Measurements from ENCODE around the gene SECTM1. TPM values are rescaled to one million over a fixed set of nuclear protein-coding genes. Genes with fewer than 3 reads are reported as not detected.

The SECTM1 gene
- total RNA-seq, 1 experiment from 2014 or later = 61.7 TPM

- Histone ChIP-seq H3K27me3 (ENCODE audit: low read length) (no peaks in the 10 kb centered on the region), H3K27ac (ENCODE audit: low read length) (no peak overlapping the region), H3K9ac (ENCODE audit: low read length) (no peak overlapping the region), H3K79me2 (ENCODE audit: low read length) (no peaks in the 10 kb centered on the region), H2AFZ (ENCODE audit: low read length) (no peak overlapping the region), H3K4me3 (ENCODE audit: low read length) (no peak overlapping the region), H3K9me2 (replicated peaks; ENCODE audit: low read length) (no peaks in the 10 kb centered on the region), H3K9me3 (ENCODE audit: low read length) (no peaks in the 10 kb centered on the region), H4K20me1 (ENCODE audit: low read length) (no peaks in the 10 kb centered on the region), H3K4me2 (ENCODE audit: low read length) (no peak overlapping the region), H3K36me3 (ENCODE audit: low read depth, low read length) (no peaks in the 10 kb centered on the region), H3F3A (ENCODE audit: low read length, unreplicated experiment) (no peaks in the 10 kb centered on the region), H3K4me1 (ENCODE audit: insufficient read depth, low read length) (no peaks in the 10 kb centered on the region)
- TF ChIP-seq EZH2 (IDR thresholded peaks at IDR 0.05; ENCODE audit: low read length, unreplicated experiment) (no peak), EZH2phosphoT487 (IDR thresholded peaks at IDR 0.05; ENCODE audit: borderline replicate concordance, low read length) (no peak)
- TF ChIP-seq, protein P1, sequence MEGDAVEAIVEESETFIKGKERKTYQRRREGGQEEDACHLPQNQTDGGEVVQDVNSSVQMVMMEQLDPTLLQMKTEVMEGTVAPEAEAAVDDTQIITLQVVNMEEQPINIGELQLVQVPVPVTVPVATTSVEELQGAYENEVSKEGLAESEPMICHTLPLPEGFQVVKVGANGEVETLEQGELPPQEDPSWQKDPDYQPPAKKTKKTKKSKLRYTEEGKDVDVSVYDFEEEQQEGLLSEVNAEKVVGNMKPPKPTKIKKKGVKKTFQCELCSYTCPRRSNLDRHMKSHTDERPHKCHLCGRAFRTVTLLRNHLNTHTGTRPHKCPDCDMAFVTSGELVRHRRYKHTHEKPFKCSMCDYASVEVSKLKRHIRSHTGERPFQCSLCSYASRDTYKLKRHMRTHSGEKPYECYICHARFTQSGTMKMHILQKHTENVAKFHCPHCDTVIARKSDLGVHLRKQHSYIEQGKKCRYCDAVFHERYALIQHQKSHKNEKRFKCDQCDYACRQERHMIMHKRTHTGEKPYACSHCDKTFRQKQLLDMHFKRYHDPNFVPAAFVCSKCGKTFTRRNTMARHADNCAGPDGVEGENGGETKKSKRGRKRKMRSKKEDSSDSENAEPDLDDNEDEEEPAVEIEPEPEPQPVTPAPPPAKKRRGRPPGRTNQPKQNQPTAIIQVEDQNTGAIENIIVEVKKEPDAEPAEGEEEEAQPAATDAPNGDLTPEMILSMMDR (conservative IDR thresholded peaks at IDR 0.05; ENCODE audit: low read depth, low read length) = no peak
- no peak for DNase-seq
- BruUV-seq (replicated peaks) = no TSS peak
- ChIA-PET POLR2A (ENCODE audit: unreplicated experiment) (no interaction called here), CTCF (no interaction called here)
- intact Hi-C loops (cut with micrococcal nuclease) = no loop called here
- ATAC-seq = no peak; the same call in 1 of the 2 replicates
These were observed 42.6 kb upstream of the SECTM1 start for GRCh38 chr17:82376042-82376730.

DNA sequence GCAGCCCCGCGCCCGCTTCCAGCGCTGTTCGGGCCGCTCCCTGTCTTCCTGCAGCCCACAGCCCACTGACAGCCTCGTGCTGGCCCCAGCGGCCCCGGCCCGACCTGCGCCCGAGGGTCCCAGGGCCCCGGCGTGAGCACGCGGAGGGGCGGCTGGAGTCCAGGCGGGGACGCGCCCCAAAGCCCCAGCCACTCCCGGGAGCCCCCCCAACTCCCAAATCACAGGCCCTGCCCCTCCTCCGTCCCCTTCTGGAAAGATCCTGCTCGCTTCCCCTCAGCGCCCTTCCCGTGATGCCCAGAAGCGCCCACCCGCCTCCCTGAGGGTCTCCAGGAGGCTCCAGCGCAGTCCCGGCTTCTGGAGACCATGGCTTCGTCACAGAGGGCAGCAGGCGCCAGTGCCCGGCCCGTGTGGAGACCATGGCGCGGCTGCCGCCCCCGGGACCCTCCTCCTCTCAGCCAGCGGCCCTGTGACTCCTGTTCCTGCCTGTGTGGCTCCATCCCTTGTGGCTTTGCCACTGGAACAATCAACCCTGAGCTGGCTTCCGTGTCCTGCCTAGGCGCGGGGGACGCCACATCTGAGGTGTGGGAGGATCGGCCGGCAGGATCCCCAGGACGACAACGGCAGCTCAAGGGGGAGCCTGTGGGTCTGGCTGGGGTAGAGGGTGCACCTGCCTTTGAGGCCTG lies 41.9 kb upstream of the SECTM1 start:
- no peaks in the 10 kb centered on the region for H4K20me1 ChIP-seq (ENCODE audit: low read length)

GRCh38 chr17:82374626-82375331 lies 41.2 kb upstream of the SECTM1 start:
- POLR2A ChIA-PET (ENCODE audit: unreplicated experiment) = interaction anchor here (0.6 kb wide), 1 partner anchor 37 kb away, joined by 3 read pairs; no protein-coding TSS in a partner anchor
- no peaks in the 10 kb centered on the region for H3K79me2 ChIP-seq (ENCODE audit: low read length)
- DNase-seq (no peak), ATAC-seq (no peak)
- no peaks in the 10 kb centered on the region for H3K9me3 ChIP-seq (ENCODE audit: low read length)
- H3K9ac ChIP-seq (ENCODE audit: low read length) = no peak overlapping the region
- H3K4me1 ChIP-seq (ENCODE audit: insufficient read depth, low read length) = peaks cover 6% of the 10 kb centered on the region; the same call in 1 of the 2 replicates
- H3K27me3 ChIP-seq (ENCODE audit: low read length) = no peaks in the 10 kb centered on the region
- H3K36me3 ChIP-seq (ENCODE audit: low read depth, low read length) = no peaks in the 10 kb centered on the region
- CTCF ChIA-PET = no interaction called here
- no TSS peak for BruUV-seq (replicated peaks)
- no peak overlapping the region for H3K27ac ChIP-seq (ENCODE audit: low read length)
- H3K9me2 ChIP-seq (replicated peaks; ENCODE audit: low read length) = no peaks in the 10 kb centered on the region
- H4K20me1 ChIP-seq (ENCODE audit: low read length) = no peaks in the 10 kb centered on the region
- H3K4me2 ChIP-seq (ENCODE audit: low read length) = no peak overlapping the region
- H2AFZ ChIP-seq (ENCODE audit: low read length) = no peak overlapping the region
- TF ChIP-seq EZH2 (IDR thresholded peaks at IDR 0.05; ENCODE audit: low read length, unreplicated experiment) (no peak), EZH2phosphoT487 (IDR thresholded peaks at IDR 0.05; ENCODE audit: borderline replicate concordance, low read length) (no peak)
- TF ChIP-seq, protein P1 (conservative IDR thresholded peaks at IDR 0.05; ENCODE audit: low read depth, low read length) = no peak
- no peak overlapping the region for H3K4me3 ChIP-seq (ENCODE audit: low read length)
- intact Hi-C loops (cut with micrococcal nuclease) = no loop called here
- no peaks in the 10 kb centered on the region for H3F3A ChIP-seq (ENCODE audit: low read length, unreplicated experiment)

More for the DNA sequence above, 41.9 kb upstream of the SECTM1 start:
- H3K27ac ChIP-seq (ENCODE audit: low read length) = no peak overlapping the region
- H3K27me3 ChIP-seq (ENCODE audit: low read length) = no peaks in the 10 kb centered on the region
- no peaks in the 10 kb centered on the region for H3F3A ChIP-seq (ENCODE audit: low read length, unreplicated experiment)
- H3K9ac ChIP-seq (ENCODE audit: low read length) = no peak overlapping the region
- ATAC-seq (no peak), DNase-seq (no peak)
- no peaks in the 10 kb centered on the region for H3K36me3 ChIP-seq (ENCODE audit: low read depth, low read length)
- no TSS peak for BruUV-seq (replicated peaks)
- POLR2A ChIA-PET (ENCODE audit: unreplicated experiment) = no interaction called here
- H3K4me2 ChIP-seq (ENCODE audit: low read length) = no peak overlapping the region
- no peaks in the 10 kb centered on the region for H3K9me3 ChIP-seq (ENCODE audit: low read length)
- H3K9me2 ChIP-seq (replicated peaks; ENCODE audit: low read length) = no peaks in the 10 kb centered on the region
- H3K79me2 ChIP-seq (ENCODE audit: low read length) = no peaks in the 10 kb centered on the region
- intact Hi-C loops (cut with micrococcal nuclease) = no loop called here
- TF ChIP-seq EZH2phosphoT487 (IDR thresholded peaks at IDR 0.05; ENCODE audit: borderline replicate concordance, low read length) = no peak
- H3K4me1 ChIP-seq (ENCODE audit: insufficient read depth, low read length) = peaks cover 4% of the 10 kb centered on the region; the same call in 1 of the 2 replicates
- CTCF ChIA-PET = no interaction called here
- no peak overlapping the region for H2AFZ ChIP-seq (ENCODE audit: low read length)
- H3K4me3 ChIP-seq (ENCODE audit: low read length) = no peak overlapping the region

Data from PC-3 (cell line).